Measurements from ENCODE around the gene NALCN.

DNA sequence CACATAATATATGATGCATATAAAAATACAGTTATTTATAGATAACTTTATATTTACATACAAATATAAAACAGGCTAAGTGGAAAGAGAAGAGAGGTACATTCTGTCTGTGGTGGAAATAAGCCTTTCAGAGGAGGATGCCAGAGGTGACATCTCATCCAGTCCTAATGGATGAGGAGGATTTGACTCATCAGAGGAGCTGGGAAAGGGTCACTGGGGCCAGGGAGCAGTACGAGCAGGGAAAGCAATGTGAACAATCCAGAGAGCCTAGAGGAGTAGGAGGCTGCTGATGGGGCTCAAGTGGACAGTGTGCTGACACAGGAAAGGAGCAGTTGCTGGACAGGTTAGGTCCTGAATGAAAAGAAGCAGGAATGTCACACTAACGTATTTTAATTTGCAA, 18.6 kb downstream of the NALCN start:
- TF ChIP-seq POLR2A (IDR thresholded peaks at IDR 0.05; ENCODE audit: low read length): no peak
- no peak for TF ChIP-seq GATA1 (IDR thresholded peaks at IDR 0.05; ENCODE audit: low read depth, low read length)
